RKO (cell line): Measurements from ENCODE around the gene ISCA2.
"Not testable (repeated sequence)": the region's sequence is repeated elsewhere in the genome, so short reads cannot be mapped to it uniquely, and the experiment has no call there.

Source experiments
- DNase-seq: peaks from one replicate; pipeline ENCODE4 v3.0.0-alpha.2; 2016; ENCODE audit warnings: low spot score

Gene ISCA2, protein sequence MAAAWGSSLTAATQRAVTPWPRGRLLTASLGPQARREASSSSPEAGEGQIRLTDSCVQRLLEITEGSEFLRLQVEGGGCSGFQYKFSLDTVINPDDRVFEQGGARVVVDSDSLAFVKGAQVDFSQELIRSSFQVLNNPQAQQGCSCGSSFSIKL

DNA sequence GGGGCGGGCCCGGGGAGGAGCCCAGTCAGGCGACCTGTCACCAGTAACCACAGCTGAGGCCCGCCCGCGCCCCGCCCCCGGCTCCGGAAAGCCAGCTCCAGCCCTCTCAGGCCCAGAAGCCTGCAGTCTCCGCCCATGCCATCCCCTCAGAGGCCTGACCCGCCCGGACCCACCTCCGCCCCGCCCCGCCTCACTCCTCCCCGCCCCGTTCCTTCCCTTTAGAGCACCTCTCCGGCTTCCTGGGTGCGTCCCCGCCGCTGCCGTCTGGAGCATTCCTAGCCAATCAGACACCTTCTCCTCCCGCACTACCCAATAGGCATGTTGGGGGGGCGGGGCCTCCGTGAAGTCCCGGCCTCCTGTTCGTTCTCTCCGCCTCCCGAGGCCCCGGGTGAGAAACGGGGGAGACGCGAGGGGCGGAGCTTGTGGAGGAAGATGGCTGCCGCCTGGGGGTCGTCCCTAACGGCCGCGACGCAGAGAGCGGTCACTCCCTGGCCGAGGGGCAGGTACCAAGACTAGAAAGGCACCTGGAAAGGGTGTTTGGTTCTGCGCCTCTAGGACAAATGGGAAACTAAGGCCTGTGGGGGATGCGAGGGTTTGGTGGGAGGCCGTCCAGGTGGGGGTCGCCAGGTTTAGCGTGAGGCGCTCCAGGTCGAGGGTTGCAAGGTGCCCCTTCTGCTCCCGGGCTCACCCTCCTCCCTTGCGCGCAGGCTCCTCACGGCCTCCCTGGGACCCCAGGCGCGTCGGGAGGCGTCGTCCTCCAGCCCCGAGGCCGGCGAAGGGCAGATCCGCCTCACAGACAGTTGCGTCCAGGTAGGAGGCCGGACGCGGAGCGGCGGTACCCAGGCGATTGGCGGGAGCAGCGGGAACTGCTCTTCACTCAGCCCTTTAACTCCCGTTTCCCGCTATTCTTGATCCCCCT is at the start of gene ISCA2:
Gene ISCA2, plus strand, starts transcription at position 423 of the 919 bp plus-strand sequence. Its CDS starts 10 bp downstream, at position 433.
- peak; percentile 99 for DNase-seq

DNA sequence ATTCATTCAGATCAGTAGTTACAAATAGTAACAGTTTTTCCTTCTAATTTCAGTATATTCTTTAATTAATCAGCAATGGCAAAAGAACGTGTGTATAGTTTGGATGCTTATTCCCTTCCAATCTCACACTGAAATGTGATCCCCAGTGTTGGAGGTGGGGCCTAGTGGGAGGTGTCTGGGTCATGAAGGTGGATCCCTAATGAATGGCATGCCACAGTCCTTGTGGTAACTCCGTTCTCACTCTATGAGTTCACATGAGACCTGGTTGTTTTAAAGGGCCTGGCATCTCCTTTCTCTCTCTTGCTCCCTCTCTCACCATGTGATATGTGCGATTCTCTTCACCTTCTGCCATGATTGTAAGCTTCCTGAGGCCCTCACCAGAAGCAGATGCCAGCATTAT is 48.7 kb upstream of the ISCA2 start:
- DNase-seq = no peak

DNA sequence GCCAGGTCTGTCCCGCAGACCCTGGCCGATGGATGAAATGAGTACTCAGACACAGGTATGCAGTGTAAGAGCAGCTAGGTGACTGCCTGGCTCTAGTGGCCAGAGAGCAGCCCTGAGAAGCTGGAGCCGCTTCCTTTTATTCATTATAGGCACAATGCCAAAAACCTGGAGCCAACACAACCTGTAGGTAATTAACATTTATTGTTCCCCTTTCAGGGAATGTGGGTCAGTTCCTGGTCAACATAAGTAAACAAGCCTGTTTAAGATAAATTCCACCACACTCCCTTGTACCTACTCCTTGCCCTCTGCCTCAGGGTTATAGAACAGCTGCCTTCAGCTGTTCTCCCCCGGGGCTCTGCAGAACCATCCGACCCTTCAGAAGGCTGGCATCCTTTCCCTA is 39.2 kb upstream of the ISCA2 start:
- not testable (repeated sequence) for DNase-seq

DNA sequence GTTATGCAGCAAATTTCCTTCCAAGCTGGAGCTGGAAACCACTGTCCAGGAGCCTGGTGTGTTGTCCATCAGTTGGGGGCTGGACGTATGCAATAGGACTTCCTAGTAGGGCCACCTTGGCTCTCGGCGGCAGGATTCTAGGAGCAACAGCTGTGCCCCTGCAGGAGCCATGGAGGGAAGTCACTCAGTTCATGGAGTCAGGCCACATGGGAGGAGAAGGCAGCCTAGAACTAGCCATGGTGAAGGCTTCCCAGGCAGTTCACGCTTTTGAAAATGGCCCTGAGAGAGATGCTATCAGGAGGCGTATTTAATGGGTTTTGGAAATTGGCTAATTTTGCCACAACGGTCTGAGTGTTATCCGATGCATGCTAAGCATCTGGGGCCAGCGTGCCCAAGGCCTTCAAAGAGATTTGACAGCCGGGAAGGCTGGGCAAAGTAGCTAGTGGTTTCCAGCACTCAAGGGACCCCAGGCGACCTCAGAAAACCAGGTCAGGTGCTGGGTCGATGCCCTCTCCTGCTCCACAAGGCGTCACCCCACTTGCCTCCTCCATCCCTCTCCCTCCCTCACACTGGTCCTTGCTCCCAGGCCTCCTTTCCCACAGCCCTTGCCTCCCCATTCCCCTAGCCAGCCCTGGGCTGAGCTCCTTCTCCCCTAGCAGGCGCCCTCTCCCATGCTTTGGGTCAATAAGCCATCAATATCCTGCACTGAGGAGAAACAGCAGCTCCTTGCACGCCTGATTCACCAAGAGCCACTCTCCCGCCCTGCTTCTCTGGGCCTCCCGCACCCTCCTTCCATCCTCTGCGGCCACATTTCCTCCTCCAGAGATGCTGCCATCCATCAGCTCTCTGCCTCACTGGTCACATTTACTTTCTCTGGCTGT is 36.6 kb upstream of the ISCA2 start:
- DNase-seq = no peak

DNA sequence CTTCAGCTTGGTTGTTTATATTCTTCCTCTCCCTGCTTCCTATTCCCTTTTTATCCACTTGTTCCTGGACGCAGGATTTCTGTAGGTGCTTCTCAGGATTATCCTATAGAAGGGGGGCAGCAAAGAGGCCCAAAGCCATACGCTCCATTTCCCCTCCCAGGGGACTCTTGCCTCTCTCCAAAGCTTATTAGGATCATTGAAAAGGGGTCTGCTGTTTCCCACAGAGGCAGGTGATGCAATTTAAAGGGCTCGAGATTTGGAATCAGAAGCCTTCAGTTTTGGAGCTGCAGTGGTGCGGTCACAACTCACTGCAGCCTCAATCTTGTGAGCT is 36.0 kb upstream of the ISCA2 start:
- no peak for DNase-seq

DNA sequence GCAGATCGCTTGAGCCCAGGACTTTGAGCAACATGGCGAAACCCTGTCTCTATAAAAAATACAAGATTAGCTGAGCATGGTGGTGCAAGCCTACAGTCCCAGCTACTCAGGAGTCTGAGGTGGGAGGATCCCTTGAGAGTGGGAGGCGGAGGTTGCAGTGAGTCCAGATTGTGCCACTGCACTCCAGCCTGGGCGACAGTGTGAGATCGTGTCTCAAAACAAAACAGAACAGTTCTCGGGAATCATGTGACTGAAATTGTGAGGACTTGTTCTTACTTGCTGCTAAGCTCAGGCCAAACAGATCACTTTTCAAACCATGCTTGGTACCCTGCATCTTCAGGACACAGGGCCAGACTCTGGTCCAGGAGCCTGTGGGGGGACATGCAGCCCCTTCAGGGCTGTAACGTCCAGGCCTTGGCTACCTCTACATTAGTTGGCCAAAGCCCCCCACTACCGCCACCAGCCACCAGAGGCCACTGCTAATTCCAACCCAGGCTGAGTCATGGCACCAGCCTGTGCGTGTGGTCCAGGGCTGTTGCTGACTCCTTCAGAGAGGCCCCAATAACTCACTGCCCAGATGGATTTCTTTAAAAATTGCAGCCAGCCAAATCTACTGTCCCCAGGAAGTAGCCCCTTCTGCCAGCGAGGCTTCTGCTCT is 34.1 kb upstream of the ISCA2 start:
- peak; percentile 81 for DNase-seq

DNA sequence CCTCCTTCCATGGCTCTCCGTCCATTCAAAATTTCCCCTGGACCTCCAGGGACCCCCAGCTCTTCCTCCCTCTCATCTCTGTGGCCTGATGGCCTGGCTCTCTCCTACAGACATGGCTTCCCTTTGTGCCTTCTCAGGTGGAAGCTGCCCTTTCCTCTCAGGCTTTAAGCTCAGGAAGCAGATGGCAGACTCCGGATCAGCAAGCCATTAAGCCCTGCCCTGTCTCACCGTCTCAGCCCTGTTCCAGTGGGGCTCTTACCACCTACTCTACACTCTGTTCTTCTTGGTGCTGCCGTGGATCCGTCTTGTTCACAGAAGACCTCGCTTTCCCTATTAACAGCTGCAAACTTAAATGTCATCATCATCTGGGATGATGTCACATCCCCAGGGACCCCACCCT is 33.6 kb upstream of the ISCA2 start:
- DNase-seq = no peak

DNA sequence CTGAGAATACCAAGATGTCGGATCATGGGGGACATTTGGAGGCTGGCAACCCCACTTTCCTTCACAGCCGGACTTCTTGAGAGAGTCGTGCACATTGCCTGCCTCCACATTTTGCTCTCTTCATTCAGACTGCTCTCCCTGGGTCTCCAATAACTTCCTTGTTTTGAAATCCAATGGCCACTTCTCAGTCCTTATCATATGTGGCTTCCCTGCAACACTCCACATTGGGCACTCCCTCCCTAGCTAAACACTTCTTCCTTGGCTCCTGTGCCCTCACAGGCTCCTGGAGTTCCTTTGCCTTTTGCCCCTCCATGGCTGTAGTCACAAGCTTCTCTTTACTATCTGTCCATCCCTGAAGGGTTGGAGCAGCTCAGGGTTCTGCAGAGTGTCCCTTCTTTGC is 30.6 kb upstream of the ISCA2 start:
- DNase-seq = no peak

DNA sequence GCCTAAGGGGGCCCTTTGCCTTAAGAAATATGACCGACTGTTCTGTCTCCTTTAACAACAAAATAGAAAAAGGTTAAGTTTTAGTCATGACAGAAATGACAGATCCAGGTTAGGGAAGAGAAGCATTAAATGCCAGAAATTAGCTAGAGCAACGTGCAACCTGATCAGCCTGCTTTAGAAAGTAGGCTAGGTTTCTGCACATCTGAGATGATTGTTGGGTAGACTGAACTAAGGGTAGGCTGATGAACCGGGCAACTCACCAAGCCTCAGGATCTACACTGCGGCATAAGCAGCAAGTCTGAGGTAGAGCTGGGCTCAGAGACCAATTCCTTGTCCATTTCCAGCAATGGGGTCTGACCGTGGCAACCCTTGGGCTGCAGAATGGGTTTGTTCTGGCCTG is 29.9 kb upstream of the ISCA2 start:
- DNase-seq = no peak

DNA sequence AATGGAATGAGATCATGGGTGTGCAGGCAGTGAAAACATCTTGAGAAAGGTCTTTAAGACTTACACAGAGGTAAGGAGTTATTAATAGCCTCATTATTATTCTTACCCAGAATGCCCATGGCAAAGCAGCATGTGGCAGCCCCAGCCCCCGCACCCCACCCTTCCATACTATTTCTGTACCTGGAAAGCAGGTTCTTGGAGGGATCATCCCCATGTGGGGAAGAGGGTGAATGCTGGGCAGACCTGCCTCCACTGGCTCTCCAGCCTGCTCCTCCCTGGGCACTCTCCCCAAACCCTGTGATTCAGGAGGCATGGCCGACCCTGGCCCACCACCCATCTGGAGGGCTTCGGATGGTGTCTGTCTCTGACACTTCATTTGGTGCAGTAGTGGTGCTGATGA is 28.8 kb upstream of the ISCA2 start:
- DNase-seq = no peak

DNA sequence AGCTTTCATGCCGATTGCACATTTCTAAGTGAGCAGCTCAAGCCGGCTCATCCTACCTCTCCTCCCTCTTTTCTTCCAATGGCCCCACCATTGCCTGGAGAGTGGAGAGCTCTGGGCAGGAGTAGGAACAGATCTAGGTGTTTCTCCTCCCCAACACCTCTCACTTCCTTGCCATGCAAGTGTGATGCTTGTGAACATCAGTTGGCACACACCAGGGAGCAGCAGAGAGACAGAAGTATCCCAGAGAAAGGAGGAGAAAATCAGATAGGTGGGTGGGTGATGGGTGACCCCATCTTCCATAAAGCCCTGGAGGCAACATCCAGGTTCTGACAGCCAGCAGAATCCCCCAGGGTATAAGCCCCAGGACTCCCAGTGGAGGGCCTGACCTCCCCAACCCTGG is 28.2 kb upstream of the ISCA2 start:
- DNase-seq = no peak

DNA sequence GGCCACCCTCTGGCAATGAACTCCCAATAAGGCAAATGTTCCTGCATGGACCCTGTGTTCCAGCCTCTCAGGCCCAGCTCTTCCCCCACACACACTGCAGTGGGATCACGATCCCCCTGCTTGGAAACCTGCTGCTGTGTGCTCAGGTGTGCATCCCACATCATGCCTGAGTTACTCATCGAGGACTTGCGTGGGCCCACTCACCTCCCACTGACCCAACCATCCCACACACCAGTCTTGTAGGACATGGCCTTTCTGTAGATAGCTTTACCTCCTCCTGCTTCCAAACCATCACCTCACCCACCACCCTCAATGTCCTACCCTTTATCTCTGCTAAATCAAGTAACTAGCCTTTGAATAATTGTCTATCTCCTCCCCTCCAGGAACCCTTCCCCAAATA is 25.1 kb upstream of the ISCA2 start:
- DNase-seq = no peak

DNA sequence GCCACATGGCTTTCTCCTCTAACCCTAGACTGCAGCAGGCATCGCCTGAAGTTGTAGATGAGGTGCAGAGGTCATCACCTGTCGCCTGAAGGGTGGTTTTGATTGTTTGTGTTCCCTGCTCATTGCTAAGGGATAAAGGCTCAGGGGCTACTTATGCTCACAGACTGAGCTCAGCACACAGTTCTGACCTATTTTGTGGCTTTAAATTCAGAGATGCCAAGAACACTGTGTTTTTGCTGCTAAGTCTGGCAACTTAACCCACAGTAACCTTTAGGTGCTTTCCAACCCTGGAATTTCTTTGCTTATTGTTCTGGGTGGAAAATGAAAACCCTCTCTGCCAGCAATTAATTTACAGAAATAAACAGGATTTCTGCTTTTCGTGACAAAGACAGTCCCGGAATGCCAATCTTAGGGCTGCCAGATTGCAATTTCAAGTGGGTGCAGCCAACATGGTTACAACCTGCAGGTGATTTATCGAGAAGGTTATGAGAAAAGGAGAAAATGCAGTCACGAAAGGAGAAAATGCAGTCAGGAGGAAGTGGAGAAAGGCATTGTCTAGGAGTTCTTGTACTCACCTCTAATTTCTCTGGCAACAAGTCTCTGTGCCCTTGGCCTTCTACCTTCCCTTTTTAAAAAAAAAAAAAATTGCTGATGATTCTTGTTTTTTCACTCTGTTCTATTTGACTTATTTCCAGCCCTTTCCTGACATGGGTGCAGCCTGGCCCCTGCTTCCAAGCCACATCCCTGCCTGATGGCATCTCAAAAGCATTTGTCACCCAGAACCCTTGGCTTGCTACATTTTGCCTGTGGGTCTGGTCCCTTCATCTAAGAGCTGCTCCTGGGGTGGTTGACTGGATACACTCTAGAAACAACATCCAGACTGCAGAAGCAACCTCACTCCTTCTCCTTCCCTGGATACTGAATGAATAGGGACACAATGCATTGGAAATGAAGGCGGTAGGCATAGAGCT is 23.7 kb upstream of the ISCA2 start:
- DNase-seq = no peak

DNA sequence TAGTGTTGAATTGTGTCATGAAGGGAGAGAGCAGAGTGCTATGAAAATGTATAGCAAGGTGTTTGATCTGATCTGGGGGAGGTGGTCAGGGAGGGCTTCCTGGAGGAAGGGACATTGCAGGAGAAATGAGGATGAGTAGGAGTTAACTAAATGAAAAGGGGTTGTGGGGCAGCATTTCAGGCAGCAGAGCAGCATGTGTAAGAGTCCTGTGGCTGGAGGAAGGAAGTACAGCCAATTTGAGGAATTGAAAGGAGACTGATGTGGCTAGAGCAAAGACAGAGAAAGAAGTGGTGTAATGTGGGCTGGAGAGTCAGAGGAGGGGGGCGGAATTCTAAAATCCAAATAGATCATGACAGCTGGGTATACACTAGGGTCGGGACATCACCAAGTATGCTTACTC is 21.0 kb upstream of the ISCA2 start:
- DNase-seq = no peak

DNA sequence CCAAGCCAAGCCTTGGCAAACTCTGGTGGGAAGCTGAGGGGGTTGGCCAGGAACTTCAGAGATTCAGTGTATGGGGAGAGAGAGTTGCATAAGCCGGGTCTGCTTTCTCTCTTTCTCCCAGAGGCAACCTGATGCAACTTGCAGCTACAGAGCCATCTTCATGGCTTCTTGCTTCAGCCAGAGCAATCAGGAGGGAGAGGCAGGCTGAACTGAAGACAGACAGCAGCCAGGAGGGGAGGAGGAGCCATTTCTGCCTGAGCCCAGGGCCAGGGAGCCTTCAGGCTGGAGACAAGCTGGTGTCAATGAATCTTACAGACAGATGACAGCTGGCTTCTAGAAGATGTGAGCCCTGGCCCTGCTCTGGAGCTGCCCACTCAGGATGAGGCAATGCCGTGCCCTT is 19.2 kb upstream of the ISCA2 start:
- no peak for DNase-seq

DNA sequence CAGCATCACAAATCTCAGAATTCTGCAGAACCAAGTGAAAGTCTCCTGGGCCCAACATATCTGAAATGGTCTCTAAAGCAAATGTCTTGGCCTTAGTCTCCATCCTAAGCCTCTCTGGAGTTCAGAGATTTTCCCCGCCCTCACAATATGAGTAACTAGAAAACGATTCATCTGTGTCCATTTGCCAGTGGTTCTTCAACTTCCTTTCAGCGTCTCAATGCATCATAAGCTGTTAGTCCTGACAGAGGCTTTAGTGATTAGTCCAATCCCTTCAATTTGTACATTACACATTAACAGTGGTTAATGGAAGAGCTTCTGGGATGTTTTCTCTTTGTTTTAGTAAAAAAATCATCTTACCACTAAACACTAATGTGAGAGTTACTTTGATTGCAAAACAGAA is 17.9 kb upstream of the ISCA2 start:
- peak; percentile 67 for DNase-seq

DNA sequence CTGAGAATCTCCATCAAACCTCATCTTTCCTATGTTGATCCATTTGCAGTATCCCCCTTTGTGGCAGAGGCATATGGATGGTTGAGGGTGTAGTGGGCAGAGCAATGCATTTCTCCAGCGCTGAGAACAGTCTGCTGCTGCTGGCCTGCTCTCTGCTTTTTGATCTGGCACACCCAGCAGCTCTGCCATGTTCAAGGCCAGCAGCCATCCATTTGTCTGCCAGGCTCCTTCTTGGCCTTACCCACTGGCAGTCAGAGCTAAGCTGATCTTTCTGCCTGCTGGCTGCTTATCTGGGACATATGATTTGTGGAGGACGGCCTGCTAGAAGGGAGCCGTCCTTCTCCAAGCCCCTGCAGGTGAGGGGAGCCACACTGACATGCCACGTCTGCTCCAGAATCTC is 17.5 kb upstream of the ISCA2 start:
- no peak for DNase-seq

DNA sequence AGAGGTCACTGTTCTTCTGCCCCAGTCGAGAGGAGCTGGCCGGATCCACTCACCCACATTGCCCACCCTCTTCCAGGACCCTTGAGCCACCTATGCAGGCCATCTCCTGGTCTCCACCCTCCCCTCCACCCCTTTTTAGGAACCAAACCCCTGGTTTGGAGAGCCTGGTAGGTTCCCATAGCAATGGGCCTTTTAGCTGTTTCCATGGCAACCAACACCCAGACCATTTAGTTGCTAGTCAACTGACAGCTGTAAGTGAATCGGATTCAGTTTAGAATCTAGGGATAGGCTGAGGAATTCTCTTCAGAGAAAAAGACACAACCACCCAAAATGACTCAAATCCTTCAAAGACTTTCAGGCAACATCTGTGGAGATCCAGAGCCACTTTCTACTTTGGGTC is 17.0 kb upstream of the ISCA2 start:
- no peak for DNase-seq

DNA sequence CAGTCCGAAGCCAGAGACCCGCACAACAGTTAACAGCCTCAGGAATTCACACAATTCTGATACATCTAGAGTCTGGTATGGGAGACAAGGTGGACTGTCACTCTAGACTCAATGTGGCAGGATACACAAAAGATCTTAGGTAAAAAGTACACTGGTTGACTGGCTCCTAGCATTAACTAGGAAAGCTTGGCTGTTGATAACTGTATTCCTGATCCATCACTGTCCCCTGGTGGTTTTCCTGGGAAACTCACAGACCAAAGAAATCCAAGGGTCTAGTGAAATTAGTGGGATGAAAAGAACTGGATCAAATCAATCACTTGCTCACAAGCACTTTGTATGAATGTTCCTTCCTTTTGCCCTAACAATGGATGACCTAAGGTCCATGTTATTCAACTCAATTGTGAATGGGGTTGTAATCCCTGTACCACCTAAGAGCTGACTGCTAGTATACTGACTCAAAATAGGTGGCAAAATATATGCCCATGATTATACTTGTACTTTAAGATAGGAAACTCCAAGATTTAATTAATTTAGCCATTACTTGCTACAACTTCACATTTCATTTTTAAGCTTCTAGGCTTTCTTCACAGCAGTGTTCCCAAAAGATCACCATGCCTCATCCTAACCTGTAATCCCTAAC is 14.4 kb upstream of the ISCA2 start:
- DNase-seq = peak; percentile 41

DNA sequence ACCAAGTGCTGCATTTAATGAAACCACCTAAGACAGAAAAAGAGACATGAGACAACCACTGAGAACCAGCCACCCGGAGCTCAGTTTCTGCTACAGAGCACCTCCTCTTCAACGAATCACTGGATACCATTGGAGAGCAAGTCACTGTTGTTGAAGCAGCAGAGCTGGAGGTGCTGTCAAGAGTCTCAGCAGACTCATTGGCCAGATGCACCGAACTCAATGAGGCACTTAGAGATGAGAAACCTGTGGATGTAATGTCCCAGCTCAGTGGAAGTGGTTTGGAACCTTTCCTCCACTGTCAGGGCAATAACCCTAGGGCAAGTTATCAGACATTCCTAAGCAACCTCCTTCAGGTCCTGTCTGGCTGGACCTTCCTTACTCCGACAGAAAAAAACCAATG is 13.5 kb upstream of the ISCA2 start:
- no peak for DNase-seq

DNA sequence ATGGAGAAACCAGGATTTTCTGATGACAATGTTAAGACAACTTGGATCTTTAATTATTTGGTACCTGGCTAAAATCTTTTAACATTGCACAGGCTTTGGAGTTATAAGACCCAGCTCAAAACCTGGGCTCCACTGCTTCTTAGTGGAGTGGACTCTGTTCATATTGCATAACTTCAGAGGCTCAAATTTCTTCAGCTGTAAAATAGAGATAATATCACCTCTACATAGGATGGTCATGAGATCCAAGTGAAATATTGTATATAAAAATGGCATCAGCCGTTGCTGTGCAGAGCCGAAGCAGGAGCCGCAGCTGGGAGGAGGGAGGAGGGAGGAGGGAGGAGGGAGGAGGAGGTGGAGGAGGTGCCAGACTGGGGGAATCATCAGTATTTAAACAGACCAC is 11.0 kb upstream of the ISCA2 start:
- no peak for DNase-seq
